ENCODE data around the gene FBXO31.

- TF ChIP-seq CTCF (IDR thresholded peaks at IDR 0.05) (no peak), POLR2A (IDR thresholded peaks at IDR 0.05) (no peak), POLR2AphosphoS5 (IDR thresholded peaks at IDR 0.05; ENCODE audit: insufficient read depth in 1 of 2, low read depth in 1 of 2) (peak; percentile 53 to 69)
Measured at GRCh38 chr16:87328846-87329245, 54.7 kb downstream of the FBXO31 start.
